T-helper 1 cell (primary cell): Measurements from ENCODE around the gene ADIPOQ.
"Not testable (repeated sequence)": the region's sequence is repeated elsewhere in the genome, so short reads cannot be mapped to it uniquely, and the experiment has no call there.

Experiments used
- DNase-seq, 5 donors: peaks; one replicate each; pipeline ENCODE4 v3.0.0-alpha.2; 2012 to 2020
- total RNA-seq, 4 donors: gene quantifications; one replicate each; lab custom pipeline; 2026; lab: John Stamatoyannopoulos, UW

ADIPOQ gene
- total RNA-seq, result 0 reads per million in 4 donors

GRCh38 chr3:186842426-186843038 lies at the start of gene ADIPOQ:
ADIPOQ (plus strand) TSS chr3:186842710; CDS start chr3:186853059, 10,349 bp downstream.
- DNase-seq, result no peak

- peak in 1 of 5 donors; percentile 33 for DNase-seq
Observed at GRCh38 chr3:186798239-186798874, 44.2 kb upstream of the ADIPOQ start.

- peak in 1 of 5 donors; percentile 38 for DNase-seq
Observed at GRCh38 chr3:186800285-186800684, 42.2 kb upstream of the ADIPOQ start.

- DNase-seq, result no peak
Observed at GRCh38 chr3:186802701-186803100, 39.8 kb upstream of the ADIPOQ start.

GRCh38 chr3:186803447-186803846 lies 39.1 kb upstream of the ADIPOQ start:
- not testable (repeated sequence) for DNase-seq

GRCh38 chr3:186806089-186807055 lies 36.1 kb upstream of the ADIPOQ start, which contains the start of gene RFC4:
RFC4 (minus strand) TSS chr3:186806482; CDS start chr3:186804713, 1,769 bp downstream.
- DNase-seq, result peak; percentile 64 to 86 (median 77)

- DNase-seq, result no peak
Observed at GRCh38 chr3:186807231-186807630, 35.3 kb upstream of the ADIPOQ start.

- DNase-seq, result no peak
Observed at GRCh38 chr3:186810336-186810996, 32.0 kb upstream of the ADIPOQ start.

- DNase-seq, result not testable (repeated sequence)
Observed at GRCh38 chr3:186811313-186811712, 31.2 kb upstream of the ADIPOQ start.

GRCh38 chr3:186814100-186814499 lies 28.4 kb upstream of the ADIPOQ start:
- DNase-seq, result no peak

- DNase-seq, result no peak
Observed at GRCh38 chr3:186815435-186815834, 27.1 kb upstream of the ADIPOQ start.

- DNase-seq, result no peak
Observed at GRCh38 chr3:186818516-186818915, 24.0 kb upstream of the ADIPOQ start.

- no peak for DNase-seq
Observed at GRCh38 chr3:186818956-186819355, 23.6 kb upstream of the ADIPOQ start.

- peak in 1 of 5 donors; percentile 59 for DNase-seq
Observed at GRCh38 chr3:186821429-186822387, 20.8 kb upstream of the ADIPOQ start.

GRCh38 chr3:186822388-186822759 lies 20.1 kb upstream of the ADIPOQ start:
- not testable (repeated sequence) for DNase-seq

GRCh38 chr3:186823386-186823785 lies 19.1 kb upstream of the ADIPOQ start:
- DNase-seq, result no peak

GRCh38 chr3:186824430-186825139 lies 17.9 kb upstream of the ADIPOQ start:
- DNase-seq, result no peak

GRCh38 chr3:186825294-186825821 lies 17.2 kb upstream of the ADIPOQ start:
- peak in 1 of 5 donors; percentile 30 for DNase-seq

- no peak for DNase-seq
Observed at GRCh38 chr3:186825872-186826409, 16.6 kb upstream of the ADIPOQ start.

GRCh38 chr3:186826410-186826975 lies 16.0 kb upstream of the ADIPOQ start:
- no peak for DNase-seq
